ENCODE results near the gene ACTG1. TPM values are rescaled to one million over a fixed set of nuclear protein-coding genes. Genes with fewer than 3 reads are reported as not detected.
A peak's percentile ranks its signal among the peaks of the same experiment; 100 is the strongest.

Gene ACTG1
- total and polyA plus RNA-seq, 2 of the 13 experiments (the other 11 are each of a cell fraction or from before 2014, with no cell fraction given), result 973 to 1,138 TPM

DNA sequence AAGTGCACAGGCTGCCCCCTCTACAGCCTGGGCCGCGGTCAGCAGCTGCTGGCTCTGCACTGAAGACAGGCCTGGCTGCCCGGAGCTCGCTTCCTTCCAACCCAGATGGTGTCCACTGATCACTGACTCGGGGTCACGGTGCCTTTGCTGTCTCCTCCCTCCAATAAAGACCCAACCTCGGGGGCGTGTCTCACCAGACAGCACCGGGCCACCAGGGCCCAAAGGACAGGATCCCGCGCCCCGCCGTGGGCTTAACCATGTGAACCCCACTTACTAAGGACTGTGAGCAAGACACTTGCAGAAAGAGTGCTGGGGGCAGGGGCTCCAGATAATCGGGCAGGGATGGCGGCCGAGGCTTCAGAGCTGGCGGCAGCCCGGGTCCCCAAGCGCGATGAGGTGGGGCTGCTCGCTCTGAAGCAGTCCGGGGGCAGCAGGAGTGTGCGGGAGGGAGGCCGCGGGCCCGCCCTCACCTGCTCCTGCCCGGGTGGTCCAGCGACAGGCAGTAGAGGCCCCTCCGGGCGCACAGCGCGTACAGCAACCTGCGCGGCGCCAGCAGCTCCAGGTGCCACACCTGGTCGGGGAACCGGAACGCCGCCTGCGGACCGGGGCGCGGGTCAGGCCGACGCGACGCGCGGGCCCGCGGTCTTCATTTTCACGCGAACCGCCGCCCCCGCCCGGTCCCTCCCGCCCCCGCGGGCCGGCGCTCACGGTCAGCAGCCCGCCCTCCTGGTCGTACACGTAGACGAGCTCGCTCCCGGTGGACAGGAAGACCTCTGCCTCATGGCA lies 39.1 kb upstream of the ACTG1 start (continued):
- TF ChIP-seq, protein P1, sequence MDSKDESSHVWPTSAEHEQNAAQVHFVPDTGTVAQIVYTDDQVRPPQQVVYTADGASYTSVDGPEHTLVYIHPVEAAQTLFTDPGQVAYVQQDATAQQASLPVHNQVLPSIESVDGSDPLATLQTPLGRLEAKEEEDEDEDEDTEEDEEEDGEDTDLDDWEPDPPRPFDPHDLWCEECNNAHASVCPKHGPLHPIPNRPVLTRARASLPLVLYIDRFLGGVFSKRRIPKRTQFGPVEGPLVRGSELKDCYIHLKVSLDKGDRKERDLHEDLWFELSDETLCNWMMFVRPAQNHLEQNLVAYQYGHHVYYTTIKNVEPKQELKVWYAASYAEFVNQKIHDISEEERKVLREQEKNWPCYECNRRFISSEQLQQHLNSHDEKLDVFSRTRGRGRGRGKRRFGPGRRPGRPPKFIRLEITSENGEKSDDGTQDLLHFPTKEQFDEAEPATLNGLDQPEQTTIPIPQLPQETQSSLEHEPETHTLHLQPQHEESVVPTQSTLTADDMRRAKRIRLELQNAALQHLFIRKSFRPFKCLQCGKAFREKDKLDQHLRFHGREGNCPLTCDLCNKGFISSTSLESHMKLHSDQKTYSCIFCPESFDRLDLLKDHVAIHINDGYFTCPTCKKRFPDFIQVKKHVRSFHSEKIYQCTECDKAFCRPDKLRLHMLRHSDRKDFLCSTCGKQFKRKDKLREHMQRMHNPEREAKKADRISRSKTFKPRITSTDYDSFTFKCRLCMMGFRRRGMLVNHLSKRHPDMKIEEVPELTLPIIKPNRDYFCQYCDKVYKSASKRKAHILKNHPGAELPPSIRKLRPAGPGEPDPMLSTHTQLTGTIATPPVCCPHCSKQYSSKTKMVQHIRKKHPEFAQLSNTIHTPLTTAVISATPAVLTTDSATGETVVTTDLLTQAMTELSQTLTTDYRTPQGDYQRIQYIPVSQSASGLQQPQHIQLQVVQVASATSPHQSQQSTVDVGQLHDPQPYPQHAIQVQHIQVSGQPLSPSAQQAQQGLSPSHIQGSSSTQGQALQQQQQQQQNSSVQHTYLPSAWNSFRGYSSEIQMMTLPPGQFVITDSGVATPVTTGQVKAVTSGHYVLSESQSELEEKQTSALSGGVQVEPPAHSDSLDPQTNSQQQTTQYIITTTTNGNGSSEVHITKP (CRISPR knock-in tag; IDR thresholded peaks at IDR 0.05; ENCODE audit: low read depth), result no peak

GRCh38 chr17:81550830-81551457 lies 38.3 kb upstream of the ACTG1 start:
- ChIA-PET CTCF (ENCODE audit: low intra/inter-chr PET ratio, low total read pairs) (no interaction called here), POLR2A (interaction anchor here (0.6 to 2.5 kb wide), 5 partner anchors 8 to 156 kb away, joined by 3 to 27 read pairs (median 5); partner anchors contain the start of genes ACTG1 and BAHCC1)
- TSS peak; percentile 39 for BruUV-seq (replicated peaks)
- peak overlapping the region; percentile 98 for H3K4me2 ChIP-seq (ENCODE audit: low read depth, low read length)
- intact Hi-C loops (cut with micrococcal nuclease; ENCODE audit: unreplicated experiment), result loop anchor here (1.0 kb wide), 1 partner anchor 50 kb away; no protein-coding TSS in a partner anchor
- FAIRE-seq (no peak), DNase-seq (ENCODE audit: low spot score) (no peak), ATAC-seq (no peak)
- no peak overlapping the region for H2AFZ ChIP-seq (ENCODE audit: low read length)
- H3K4me1 ChIP-seq (ENCODE audit: insufficient read depth, low read length), result peaks cover 36% of the 10 kb centered on the region
- H3K36me3 ChIP-seq (replicated peaks in 1 of 2; ENCODE audit: control insufficient read depth in 1 of 2, insufficient read depth in 2 of 2, low read length in 2 of 2), result peaks cover 19 to 36% of the 10 kb centered on the region in 2 experiments
- no peak overlapping the region for H3K27ac ChIP-seq (ENCODE audit: extremely low read length, insufficient read depth, low read length)
- in situ Hi-C loops (cut with HindIII; ENCODE audit: extremely low pct_ligation_motif_present, low pct_unique_long_range_greater_than_20kb), result no loop called here
- no peaks in the 10 kb centered on the region for H3K9me3 ChIP-seq (ENCODE audit: low read length)
- H3K79me2 ChIP-seq (ENCODE audit: insufficient read depth, low read length), result peaks cover 10% of the 10 kb centered on the region
- H3K4me3 ChIP-seq (replicated peaks in 1 of 3; ENCODE audit: insufficient read depth in 1 of 3, low read depth in 2 of 3, low read length in 3 of 3), result peak overlapping the region; percentile 95 to 97 (median 96)
- 85% methylated on average over 23 of the region's 27 CpGs for WGBS (ENCODE audit: low lambda C conversion rate)
- peaks cover 4% of the 10 kb centered on the region; the same call in 1 of the 2 replicates for H4K20me1 ChIP-seq (ENCODE audit: insufficient read depth, low read length)
- peak overlapping the region; percentile 79 for H3K9ac ChIP-seq (ENCODE audit: insufficient read depth, low read depth, low read length)
- no peaks in the 10 kb centered on the region; a peak in 1 of 5 replicates for H3K27me3 ChIP-seq (ENCODE audit: control insufficient read depth in 1 of 2, insufficient read depth in 2 of 2, low read length in 2 of 2)
- TF ChIP-seq ZNF333 (CRISPR knock-in tag; IDR thresholded peaks at IDR 0.05; ENCODE audit: borderline replicate concordance) (0 out of 2 replicates have a peak, but pooled peaks have one; percentile 23), ZNF367 (CRISPR knock-in tag; IDR thresholded peaks at IDR 0.05; ENCODE audit: borderline replicate concordance) (no peak), ZNF678 (CRISPR knock-in tag; IDR thresholded peaks at IDR 0.05) (0 out of 2 replicates have a peak, but pooled peaks have one; percentile 64), ZNF556 (CRISPR knock-in tag; IDR thresholded peaks at IDR 0.05; ENCODE audit: borderline replicate concordance) (0 out of 2 replicates have a peak, but pooled peaks have one; percentile 18), PHF20 (CRISPR knock-in tag; IDR thresholded peaks at IDR 0.05) (0 out of 2 replicates have a peak, but pooled peaks have one; percentile 11), MEIS1 (CRISPR knock-in tag; IDR thresholded peaks at IDR 0.05; ENCODE audit: borderline replicate concordance) (0 out of 2 replicates have a peak, but pooled peaks have one; percentile 60), RBFOX2 (IDR thresholded peaks at IDR 0.05; ENCODE audit: low read depth, low read length) (no peak), ZNF280D (CRISPR knock-in tag; IDR thresholded peaks at IDR 0.05) (peak; percentile 43; the same call in 1 of the 2 replicates), RAD21 (CRISPR knock-in tag; IDR thresholded peaks at IDR 0.05) (0 out of 2 replicates have a peak, but pooled peaks have one; percentile 3), ZZZ3 (CRISPR knock-in tag; IDR thresholded peaks at IDR 0.05; ENCODE audit: borderline replicate concordance) (0 out of 2 replicates have a peak, but pooled peaks have one; percentile 55), HIVEP1 (CRISPR knock-in tag; IDR thresholded peaks at IDR 0.05) (0 out of 2 replicates have a peak, but pooled peaks have one; percentile 8)
